GM19099 (cell line): ENCODE data around the gene IFIH1.

Experiments used
- POLR2A ChIP-seq: IDR thresholded peaks from 3 replicates; pipeline ENCODE4 v1.6.1; 2011; ENCODE audit warnings: low read depth; ENCODE audit not compliant: insufficient read length; ENCODE audit errors: extremely low read depth

IFIH1 gene

DNA sequence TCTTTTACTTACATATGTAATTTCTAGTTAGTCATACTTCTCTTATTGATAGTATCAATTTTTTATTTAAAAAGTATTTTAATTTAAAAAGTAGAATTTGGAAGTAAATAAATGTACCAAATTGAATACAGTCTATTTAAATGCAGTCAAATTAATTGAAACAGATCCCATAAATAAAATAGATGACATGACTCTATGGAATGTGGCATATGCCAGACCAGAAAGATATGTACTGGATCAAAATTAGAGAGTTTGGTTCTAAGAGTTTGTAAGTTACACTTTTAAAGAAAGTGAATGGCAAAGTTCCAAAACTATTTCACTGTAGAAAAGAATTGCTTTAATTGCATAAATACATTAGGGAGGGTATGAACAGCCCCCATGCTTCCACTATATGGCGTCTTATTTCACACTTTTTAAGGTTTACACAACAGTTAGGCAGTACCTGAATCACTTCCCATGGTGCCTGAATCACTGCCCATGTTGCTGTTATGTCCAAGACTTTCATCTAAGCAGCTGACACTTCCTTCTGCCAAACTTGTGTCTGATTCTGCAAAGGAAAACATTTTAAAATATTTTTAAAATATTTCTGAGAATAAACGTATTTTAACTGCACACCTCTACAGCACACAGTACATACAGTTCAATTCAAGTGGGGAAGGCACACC lies 25.2 kb downstream of the IFIH1 start:
- no peak for TF ChIP-seq POLR2A

DNA sequence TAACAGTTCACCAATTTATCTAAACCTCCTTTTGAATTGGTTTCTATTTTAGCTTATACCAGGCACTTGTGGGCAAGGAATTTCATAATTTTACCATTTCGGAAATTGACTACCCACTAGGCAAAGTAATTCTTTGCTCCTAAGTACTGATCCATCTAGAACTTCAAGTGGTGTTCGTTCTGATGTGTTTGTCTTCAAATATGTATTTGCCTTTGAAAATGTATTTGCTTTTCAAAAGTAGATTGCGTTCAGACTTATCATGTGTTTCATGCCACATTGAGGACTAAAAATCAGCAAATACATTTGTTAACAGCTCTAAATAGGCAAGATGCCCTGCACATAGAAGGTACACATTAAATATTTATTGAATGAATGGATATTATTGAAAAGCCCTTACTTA lies 26.7 kb downstream of the IFIH1 start:
- no peak for TF ChIP-seq POLR2A

DNA sequence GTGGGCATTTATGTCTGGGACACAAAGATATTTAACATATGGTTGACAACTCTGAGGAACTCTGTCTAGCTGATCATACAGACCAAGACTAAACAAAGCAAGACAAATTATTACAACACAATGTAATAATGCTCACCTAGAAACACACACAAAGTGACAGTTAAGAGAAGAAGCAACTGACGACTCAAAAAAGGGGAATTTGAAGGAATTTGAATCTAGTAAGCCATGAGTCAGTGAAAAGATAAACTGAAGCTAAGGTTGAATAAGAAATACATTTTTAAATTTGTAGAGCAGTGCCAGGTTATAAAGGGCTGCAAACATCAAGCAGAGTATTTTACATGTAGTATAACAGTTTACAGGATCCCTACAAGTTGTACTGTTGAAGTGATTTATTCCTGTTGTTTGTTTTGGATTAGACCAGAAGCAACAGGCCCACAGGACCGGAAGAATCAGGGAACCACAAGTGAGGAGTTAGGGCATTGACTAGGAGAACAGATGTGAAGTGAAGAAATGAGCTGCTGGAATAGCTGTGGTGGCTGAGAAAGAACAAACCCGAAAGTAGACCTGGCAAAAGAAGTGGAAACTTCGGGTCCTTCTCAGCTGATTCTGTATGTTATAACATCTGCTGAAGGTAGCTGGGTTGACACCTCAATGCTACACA lies 35.6 kb downstream of the IFIH1 start:
- no peak for TF ChIP-seq POLR2A

DNA sequence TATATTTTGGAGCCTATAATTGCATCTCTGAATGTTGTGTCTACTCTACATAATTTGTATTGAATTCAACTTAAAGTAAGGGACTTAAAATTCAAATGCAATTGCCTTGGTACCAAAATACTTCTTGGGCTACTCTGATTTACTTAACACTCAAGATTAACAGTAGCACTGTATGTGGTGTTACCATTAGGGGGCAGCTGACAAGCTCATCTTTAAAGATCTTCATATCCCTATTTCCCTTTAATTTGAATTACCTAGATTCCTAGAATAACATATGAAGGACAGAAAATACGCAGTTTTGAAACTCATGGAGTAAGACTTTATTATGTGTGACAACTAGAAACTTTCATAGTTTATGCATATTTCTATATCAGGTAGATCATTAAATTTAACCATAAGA lies 37.8 kb downstream of the IFIH1 start:
- TF ChIP-seq POLR2A: no peak

DNA sequence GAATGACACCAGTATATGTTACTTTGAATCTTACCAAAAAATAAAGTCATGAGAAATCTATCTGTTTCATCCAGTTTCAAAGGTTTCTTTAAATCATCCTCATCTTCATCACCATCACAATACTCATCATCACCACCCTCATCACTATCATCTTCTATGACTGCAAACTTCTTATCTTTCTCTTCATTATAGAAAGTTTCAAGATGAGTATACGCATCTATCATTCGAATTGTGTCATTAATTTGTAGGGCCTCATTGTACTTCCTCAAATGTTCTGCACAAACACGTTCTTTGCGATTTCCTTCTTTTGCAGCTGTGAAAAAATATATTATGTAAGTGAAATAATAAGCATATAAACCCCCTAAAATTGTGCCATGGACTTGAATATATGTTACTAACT lies 41.1 kb downstream of the IFIH1 start:
- TF ChIP-seq POLR2A: no peak

DNA sequence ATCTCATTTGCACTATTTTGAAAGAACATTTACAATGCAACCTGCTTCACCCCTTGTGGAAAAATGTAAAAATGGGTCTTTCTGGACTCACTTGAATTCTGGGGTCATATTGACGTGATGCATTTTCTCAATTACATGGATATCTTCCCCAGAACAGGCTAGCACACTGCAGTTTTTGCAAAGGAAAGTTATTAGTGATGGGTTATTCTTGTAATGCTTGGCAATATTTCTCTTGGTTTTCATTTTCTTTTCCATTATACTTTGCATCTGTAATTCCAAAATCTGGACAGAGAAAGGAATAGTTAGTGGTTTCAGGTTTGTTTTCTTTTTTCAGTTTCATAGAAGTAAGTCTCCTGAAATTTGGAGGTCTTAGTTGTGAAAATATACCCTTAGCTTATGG lies 50.5 kb downstream of the IFIH1 start:
- TF ChIP-seq POLR2A: no peak

DNA sequence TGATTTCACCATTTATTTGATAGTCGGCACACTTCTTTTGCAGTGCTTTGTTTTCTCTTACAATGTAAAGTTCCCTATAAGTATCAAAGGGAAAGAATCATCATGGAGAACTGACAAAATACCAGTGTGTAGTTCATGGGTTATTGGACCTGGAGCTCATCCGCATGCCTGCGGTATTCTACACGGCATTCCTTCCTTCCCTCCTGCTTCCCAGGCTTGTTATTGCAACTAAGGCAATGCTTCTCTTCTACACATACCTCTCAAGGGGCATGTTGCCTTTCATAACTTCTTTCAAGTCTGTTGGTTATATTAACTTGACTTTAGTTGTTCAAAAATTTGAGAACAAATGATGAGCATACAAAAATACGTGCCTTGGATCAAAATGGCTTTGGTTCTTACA lies 51.0 kb downstream of the IFIH1 start:
- no peak for TF ChIP-seq POLR2A

DNA sequence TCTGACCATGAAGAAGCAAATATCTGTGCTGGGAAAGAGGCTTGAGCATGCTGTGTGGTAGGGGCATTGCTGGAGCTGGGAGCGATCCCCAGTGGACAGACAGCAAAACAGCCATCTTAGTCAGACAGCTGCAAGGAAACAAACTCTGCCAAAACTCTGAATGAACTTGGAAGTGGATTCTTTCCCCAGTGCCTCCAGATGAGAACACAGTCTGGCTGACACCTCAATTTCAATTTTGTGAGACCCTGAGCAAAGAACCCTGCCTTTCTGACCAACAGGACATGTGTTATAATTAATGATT lies 52.1 kb downstream of the IFIH1 start:
- TF ChIP-seq POLR2A: no peak

DNA sequence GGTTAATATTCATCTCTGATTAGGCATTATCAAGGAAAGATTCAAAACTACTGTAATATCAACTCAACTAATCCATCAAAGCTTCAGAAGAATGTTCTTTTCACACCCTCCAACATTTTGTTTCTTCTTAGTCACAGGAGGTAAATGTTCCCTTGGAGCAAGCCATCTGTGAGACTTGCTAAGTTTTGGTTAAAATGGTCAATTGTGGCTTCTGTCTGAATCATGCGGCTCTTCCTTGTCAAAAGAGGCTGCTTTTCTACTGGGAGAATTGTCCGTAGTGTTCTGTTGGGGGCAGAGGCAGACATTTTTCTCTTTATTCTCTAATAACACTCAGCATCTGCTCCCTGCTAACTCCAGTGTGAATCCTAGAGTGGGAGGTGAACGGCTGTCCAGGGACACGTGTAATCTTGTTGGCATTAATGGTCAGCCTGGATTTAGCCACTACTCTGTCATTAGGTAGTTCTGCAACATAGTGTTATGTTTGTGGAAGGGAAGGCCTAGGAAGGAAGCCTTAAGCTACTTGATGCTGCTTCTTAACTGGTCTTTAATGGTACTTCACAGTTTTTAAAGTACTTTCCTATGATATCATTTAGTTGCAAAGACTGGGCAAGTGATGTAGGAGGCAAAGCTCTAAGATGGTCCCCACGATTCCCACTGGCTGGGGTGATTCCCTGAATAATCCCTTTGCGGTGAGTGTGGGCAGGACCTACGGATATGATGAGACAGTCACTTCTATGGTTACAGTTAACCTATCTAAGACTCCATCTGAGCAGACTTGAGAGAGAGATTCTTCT lies 52.6 kb downstream of the IFIH1 start:
- no peak for TF ChIP-seq POLR2A

DNA sequence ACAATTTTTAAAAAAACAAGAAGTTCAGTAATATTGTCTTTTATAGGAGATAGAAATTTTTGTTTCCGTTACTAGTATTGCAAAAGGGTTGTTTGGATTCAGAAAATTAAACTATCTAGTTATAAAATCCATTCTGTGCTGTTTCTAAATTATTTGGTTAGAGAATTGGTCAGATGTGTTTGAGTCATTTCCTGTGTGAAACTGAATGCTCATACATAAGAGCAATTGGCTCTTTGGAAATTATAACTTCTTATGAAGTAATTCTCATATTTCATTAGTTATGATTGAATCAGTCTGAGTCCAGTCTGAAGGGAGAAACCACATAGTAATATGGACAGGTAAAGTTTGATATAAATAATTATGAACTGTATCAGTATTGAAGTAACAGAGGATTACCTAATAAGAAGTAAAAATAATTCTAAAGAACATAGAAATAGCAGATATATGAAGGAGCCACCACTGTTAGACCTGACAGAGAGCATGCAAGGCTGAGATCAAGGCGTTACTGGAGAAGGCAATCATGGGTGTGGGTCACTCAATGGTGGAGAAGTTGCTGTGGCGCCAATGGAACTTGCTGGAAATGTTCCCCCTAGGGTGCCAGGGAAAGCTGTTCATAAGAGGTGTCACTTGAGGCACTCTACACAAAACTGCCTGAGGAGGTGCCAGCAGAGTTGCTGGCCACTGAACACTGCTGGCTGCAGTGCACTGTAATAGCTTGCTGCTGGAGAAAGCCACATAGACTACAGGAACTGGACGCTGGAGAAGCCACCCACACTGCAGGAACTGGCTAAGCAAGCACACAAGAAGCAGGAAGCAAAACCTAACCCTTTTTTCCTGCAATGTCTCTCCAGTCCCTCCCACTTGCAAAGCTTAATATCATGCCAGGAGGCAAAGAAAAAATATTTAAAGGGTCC lies 57.2 kb downstream of the IFIH1 start:
- TF ChIP-seq POLR2A: no peak

DNA sequence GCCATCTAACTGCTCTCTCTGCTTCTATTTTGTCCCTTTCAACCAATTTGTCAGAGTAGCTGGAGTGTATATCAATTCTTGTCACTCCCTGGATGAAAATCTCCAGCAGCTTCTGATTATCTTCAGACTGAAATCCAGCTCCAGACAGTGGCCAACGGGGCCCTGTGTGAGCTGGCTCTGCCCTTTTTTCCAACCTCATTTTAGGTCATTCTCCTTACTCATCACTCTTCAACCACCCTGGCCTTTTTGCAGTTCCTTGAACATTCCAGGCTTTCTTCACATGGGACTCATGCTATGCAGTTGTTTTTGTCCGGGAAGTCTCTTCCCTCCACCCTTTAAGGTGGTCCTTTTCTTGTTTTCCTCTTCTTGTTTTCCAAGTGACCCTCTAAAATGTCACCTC lies 59.8 kb downstream of the IFIH1 start:
- no peak for TF ChIP-seq POLR2A

DNA sequence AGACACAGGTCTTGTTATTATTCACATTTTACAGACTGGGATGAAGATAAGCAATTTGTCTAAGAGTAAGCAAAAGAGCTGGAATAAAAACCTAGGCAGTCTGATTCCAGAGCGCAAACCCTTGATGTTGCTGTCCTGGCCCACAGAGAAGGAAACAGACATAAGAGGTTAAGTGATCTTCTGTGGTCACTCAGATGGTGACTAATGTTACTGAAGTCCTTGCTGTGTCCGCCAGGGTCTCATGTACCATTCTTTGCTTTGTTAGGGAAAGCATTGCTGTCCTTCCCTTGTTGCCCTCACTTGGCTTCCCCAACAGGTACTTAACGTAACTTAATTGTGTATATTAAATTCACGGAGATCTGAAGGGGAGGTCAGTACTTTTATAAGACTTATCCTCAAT lies 60.3 kb downstream of the IFIH1 start:
- no peak for TF ChIP-seq POLR2A

DNA sequence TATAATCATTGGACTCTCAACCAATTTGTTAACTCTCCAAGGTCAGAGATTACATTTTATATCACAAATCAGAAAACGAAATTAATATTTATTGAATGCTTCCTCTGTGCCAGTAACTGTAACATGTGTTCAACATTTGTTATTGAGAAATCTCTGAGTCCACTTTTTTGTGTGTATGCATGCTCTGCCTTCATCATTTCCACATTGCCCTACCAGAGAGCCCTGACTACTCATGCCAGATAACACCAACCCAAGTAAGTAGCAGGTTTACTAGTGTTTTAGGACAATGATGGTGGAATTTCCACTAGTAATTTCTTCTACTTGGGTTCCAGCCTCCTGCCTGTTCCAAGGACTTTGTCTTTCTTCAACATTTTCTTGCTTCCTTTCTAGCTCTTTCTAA lies 61.1 kb downstream of the IFIH1 start:
- no peak for TF ChIP-seq POLR2A

DNA sequence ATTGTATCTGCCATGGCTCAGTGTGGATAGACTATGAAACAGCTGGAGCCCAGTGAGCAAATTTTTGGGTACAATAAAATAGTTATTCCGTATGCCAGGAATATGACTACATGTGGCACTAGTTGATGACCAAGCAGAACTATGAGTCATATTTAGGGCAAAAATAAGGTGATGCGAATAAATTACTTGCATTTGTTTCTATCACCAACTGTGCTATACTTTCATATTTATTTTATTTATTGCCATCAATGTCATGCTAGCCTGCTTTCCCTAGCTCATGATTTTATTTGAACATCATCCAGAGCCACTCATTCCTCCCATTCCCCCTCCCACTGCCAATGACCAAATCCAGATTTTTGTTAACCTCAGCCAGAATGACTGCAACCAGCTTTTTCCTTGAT lies 61.9 kb downstream of the IFIH1 start:
- TF ChIP-seq POLR2A: no peak

DNA sequence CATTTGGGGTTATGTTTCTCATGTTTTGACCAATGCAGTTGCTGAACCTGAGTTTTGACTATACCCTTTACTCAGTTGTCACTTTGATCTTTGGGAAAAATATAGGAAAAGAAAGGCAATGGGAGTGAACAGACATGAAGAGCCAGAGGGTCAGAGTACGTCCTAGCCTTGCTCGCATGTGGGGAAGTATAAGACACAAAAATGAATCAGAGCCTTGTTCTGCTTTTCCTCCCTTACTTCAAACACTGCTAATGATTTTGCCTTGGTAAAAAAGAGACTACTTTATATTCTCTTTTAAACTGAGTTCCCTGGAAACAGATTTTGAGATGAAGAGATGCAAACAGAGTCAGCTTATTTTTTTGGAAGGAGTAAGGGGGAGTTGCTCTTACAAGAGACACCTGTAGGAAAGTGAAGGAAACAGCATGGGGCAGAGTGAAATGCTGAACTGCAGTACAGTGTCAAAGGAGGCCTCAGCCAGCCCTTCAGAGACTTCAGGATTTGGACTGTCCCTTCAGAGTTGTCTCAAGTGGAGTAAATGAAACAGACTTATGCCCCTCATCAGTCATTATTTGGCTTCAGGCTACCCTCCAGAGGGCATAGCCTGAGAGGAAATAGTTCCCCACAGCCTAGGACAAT lies 64.1 kb downstream of the IFIH1 start:
- no peak for TF ChIP-seq POLR2A
